Endothelial cell of umbilical vein (primary cell): ENCODE results near the gene OVOL1. TPM values are rescaled to one million over a fixed set of nuclear protein-coding genes. Genes with fewer than 3 reads are reported as not detected.

Experiments used
- BruUV-seq: library from RNA; stranded (reverse); fragments of 400-500 nt; replicated peaks from 2 replicates; lab custom pipeline; 2021; lab: Mats Ljungman, UMichigan
- CTCF ChIA-PET: fragments of 300-600, 350-600 bp; sonication (Branson Sonifier 250); formaldehyde crosslinking; loops from one replicate; lab custom pipeline; 2021; ENCODE audit warnings: antibody characterized with exemption, inconsistent platforms; lab: Charles Lee
- POLR2A ChIA-PET: fragments of 300-600, 350-600 bp; sonication (Branson Sonifier 250); formaldehyde crosslinking; loops from one replicate; lab custom pipeline; 2021; ENCODE audit warnings: antibody characterized with exemption, inconsistent platforms; lab: Charles Lee
- DNase-seq: peaks from one replicate; pipeline ENCODE4 v3.0.0-alpha.2; 2011; ENCODE audit warnings: low read depth, low spot score
- FAIRE-seq: peaks from 2 replicates; lab custom pipeline; 2011; peaks lifted over from hg19 to GRCh38; lab: Jason Lieb, UNC
- H2AFZ ChIP-seq: 2 replicates; pipeline ENCODE4 v1.6.0; 2012; ENCODE audit warnings: low read depth, low read length, control low read depth, inconsistent platforms
- H3K27ac ChIP-seq: 2 replicates; pipeline ENCODE4 v1.5.1; 2011; ENCODE audit warnings: low read depth, mild to moderate bottlenecking, control low read depth, low read length, moderate library complexity; ENCODE audit not compliant: insufficient read depth
- H3K27me3 ChIP-seq, 2 experiments: 2 replicates each; pipeline versions ENCODE4 v1.6.0 to v1.6.1; 2011; ENCODE audit warnings: low read length in 2 of 2, mixed read lengths in 1 of 2; ENCODE audit not compliant: control insufficient read depth in 2 of 2, insufficient read depth in 2 of 2
- H3K36me3 ChIP-seq, 2 experiments: 2 replicates in 1 of 2; 3 replicates in 1 of 2; pipeline ENCODE4 v1.5.1; 2011; ENCODE audit warnings: low read length in 2 of 2, mild to moderate bottlenecking in 1 of 2, moderate library complexity in 1 of 2; ENCODE audit not compliant: control insufficient read depth in 2 of 2, insufficient read depth in 2 of 2; ENCODE audit errors: extremely low read depth in 1 of 2
- H3K4me1 ChIP-seq: 3 replicates; pipeline ENCODE4 v1.5.1; 2011; ENCODE audit warnings: mild to moderate bottlenecking, low read length; ENCODE audit not compliant: control insufficient read depth, insufficient read depth; ENCODE audit errors: extremely low read depth
- H3K4me2 ChIP-seq: 2 replicates; pipeline ENCODE4 v1.6.1; 2011; ENCODE audit warnings: low read length, control low read depth, mixed read lengths; ENCODE audit not compliant: insufficient read depth
- H3K4me3 ChIP-seq, 3 experiments: fragments of 200-600 bp in 1 of 3; sonication (generic), shearing (Covaris generic) in 1 of 3; replicated peaks in 1 of 3; 2 replicates each; pipeline ENCODE4 v1.5.1; 2011 to 2016; ENCODE audit warnings: control low read depth in 3 of 3, low read length in 3 of 3, mild to moderate bottlenecking in 2 of 3, inconsistent platforms in 1 of 3, low read depth in 1 of 3, moderate library complexity in 1 of 3; ENCODE audit not compliant: insufficient read depth in 1 of 3
- H3K79me2 ChIP-seq: 2 replicates; pipeline ENCODE4 v1.6.0; 2012; ENCODE audit warnings: low read length, inconsistent platforms; ENCODE audit not compliant: control insufficient read depth, insufficient read depth
- H3K9ac ChIP-seq: replicated peaks from 2 replicates; pipeline ENCODE3; 2011; ENCODE audit warnings: low read length, control low read depth; ENCODE audit not compliant: insufficient read depth; ENCODE audit errors: extremely low read depth
- H3K9me1 ChIP-seq: replicated peaks from 3 replicates; pipeline ENCODE4 v1.6.0; 2011; ENCODE audit warnings: mild to moderate bottlenecking, low read length; ENCODE audit not compliant: control insufficient read depth, insufficient read depth; ENCODE audit errors: extremely low read depth
- H3K9me3 ChIP-seq: replicated peaks from 2 replicates; pipeline ENCODE4 v1.5.1; 2012; ENCODE audit warnings: low read length, inconsistent platforms; ENCODE audit not compliant: control insufficient read depth, insufficient read depth
- H4K20me1 ChIP-seq: replicated peaks from 2 replicates; pipeline ENCODE3; 2011; ENCODE audit warnings: mild to moderate bottlenecking, low read length; ENCODE audit not compliant: control insufficient read depth, insufficient read depth; ENCODE audit errors: extremely low read depth
- EZH2 ChIP-seq: IDR thresholded peaks from 2 replicates; pipeline ENCODE4 v1.6.1; 2012; ENCODE audit warnings: borderline replicate concordance, low read depth, mild to moderate bottlenecking, moderate library complexity, low read length, inconsistent platforms; ENCODE audit not compliant: severe bottlenecking
- FOS ChIP-seq: IDR thresholded peaks from 2 replicates; pipeline ENCODE4 v1.6.1; 2011; ENCODE audit warnings: mild to moderate bottlenecking, low read length, moderate library complexity, borderline replicate concordance; ENCODE audit not compliant: insufficient read depth
- GATA2 ChIP-seq: IDR thresholded peaks from 2 replicates; pipeline ENCODE4 v1.7.0; 2011; ENCODE audit warnings: low read depth, mild to moderate bottlenecking, moderate library complexity, mixed read lengths, low read length; ENCODE audit not compliant: insufficient read length, insufficient read depth
- JUN ChIP-seq: IDR thresholded peaks from 2 replicates; pipeline ENCODE4 v1.6.1; 2011; ENCODE audit warnings: borderline replicate concordance, low read depth; ENCODE audit not compliant: insufficient read length, insufficient read depth
- MAX ChIP-seq: IDR thresholded peaks from 2 replicates; pipeline ENCODE4 v1.6.1; 2011; ENCODE audit not compliant: insufficient read depth, insufficient read length
- MYC ChIP-seq: IDR thresholded peaks from one replicate; pipeline ENCODE4 v1.6.1; 2011; ENCODE audit warnings: mild to moderate bottlenecking, low read depth, low read length
- POLR2A ChIP-seq: IDR thresholded peaks from 2 replicates; pipeline ENCODE4 v1.6.1; 2012; ENCODE audit warnings: low read depth, mild to moderate bottlenecking, control low read depth, low read length
- POLR2AphosphoS5 ChIP-seq: IDR thresholded peaks from 2 replicates; pipeline ENCODE4 v1.6.1; 2012; ENCODE audit warnings: low read depth, mild to moderate bottlenecking, control low read depth, low read length, moderate library complexity; ENCODE audit not compliant: insufficient read depth
- dilution Hi-C: fragments of 300-500 bp; cut with MboI; formaldehyde crosslinking; loops from one replicate; pipeline ENCODE4 v1.15.0; 2019; ENCODE audit warnings: low sequenced_read_pairs; ENCODE audit not compliant: extremely low pct_ligation_motif_present
- intact Hi-C: fragments of 100-400 bp; cut with micrococcal nuclease; formaldehyde crosslinking; loops from one replicate; pipeline ENCODE4 v1.10.0; 2022
- polyA plus RNA-seq, 4 experiments: library from polyadenylated mRNA; depleted of rRNA in 3 of 4; stranded (reverse) in 3 of 4; unstranded in 1 of 4; fragments of >200 nt; gene quantifications; 2 replicates each; pipeline versions ENCODE4 v1.2.1 to v1.2.3, GENCODE V29; 2011 to 2012; ENCODE audit warnings: missing spikeins in 1 of 4
- total RNA-seq: library from RNA; stranded (reverse); gene quantifications from 2 replicates; pipeline ENCODE4 v1.2.3, GENCODE V29; 2021
- TF ChIP-seq, protein P1 (sequence below), 2 donors: IDR thresholded peaks; 1 replicate in 1 of 2; 2 replicates in 1 of 2; pipeline ENCODE4 v1.5.1; 2011; ENCODE audit warnings: low read length in 2 of 2, mild to moderate bottlenecking in 2 of 2, moderate library complexity in 2 of 2, control low read depth in 1 of 2, inconsistent platforms in 1 of 2, low read depth in 1 of 2; ENCODE audit not compliant: insufficient read depth in 1 of 2; ENCODE audit errors: extremely low read depth in 1 of 2

The OVOL1 gene
- total and polyA plus RNA-seq, 2 donors (not counting 3 experiments of a cell fraction or from before 2014, with no cell fraction given) = not detected

DNA sequence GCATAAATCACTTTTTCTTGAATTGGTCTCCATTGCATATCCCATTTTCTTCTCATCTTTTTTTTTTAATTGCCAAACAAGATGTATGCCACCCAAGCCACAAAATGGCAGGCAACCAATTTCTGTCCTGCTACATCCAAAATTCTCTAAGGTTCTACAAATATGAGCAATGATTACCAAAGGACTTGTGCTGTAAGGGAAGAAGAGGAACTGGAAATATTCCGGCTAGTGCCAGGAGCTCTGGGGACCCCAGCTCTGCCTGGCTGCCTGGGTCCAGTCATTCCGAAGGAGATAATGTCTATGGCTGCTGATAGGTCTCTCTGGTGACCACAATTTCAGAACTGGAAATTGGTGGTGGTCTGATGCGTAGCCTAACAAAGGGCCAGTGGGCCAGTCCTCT, 29.8 kb downstream of the OVOL1 start:
- H3K9ac ChIP-seq = no peak overlapping the region
- no peak overlapping the region for H3K27ac ChIP-seq
- DNase-seq (no peak), FAIRE-seq (no peak)
- ChIA-PET POLR2A (no interaction called here), CTCF (interaction anchor here (1.1 to 6.5 kb wide), 16 partner anchors 11 to 179 kb away, joined by 3 to 109 read pairs (median 6); partner anchors contain the start of genes AP5B1, KAT5, SIPA1 and SNX32)
- H3K79me2 ChIP-seq = no peaks in the 10 kb centered on the region
- TF ChIP-seq GATA2 (no peak), FOS (no peak), POLR2A (no peak), POLR2AphosphoS5 (no peak), JUN (no peak), MYC (no peak), MAX (no peak), EZH2 (no peak)
- TF ChIP-seq, protein P1, sequence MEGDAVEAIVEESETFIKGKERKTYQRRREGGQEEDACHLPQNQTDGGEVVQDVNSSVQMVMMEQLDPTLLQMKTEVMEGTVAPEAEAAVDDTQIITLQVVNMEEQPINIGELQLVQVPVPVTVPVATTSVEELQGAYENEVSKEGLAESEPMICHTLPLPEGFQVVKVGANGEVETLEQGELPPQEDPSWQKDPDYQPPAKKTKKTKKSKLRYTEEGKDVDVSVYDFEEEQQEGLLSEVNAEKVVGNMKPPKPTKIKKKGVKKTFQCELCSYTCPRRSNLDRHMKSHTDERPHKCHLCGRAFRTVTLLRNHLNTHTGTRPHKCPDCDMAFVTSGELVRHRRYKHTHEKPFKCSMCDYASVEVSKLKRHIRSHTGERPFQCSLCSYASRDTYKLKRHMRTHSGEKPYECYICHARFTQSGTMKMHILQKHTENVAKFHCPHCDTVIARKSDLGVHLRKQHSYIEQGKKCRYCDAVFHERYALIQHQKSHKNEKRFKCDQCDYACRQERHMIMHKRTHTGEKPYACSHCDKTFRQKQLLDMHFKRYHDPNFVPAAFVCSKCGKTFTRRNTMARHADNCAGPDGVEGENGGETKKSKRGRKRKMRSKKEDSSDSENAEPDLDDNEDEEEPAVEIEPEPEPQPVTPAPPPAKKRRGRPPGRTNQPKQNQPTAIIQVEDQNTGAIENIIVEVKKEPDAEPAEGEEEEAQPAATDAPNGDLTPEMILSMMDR (IDR thresholded peaks at IDR 0.05; ENCODE audit: extremely low read depth in 1 of 2, insufficient read depth in 1 of 2, low read depth in 1 of 2, low read length in 2 of 2) = no peak
- no peak overlapping the region for H3K4me3 ChIP-seq
- H3K9me3 ChIP-seq = no peaks in the 10 kb centered on the region
- no peak overlapping the region for H3K4me2 ChIP-seq
- dilution Hi-C loops = no loop called here
- no peaks in the 10 kb centered on the region for H3K36me3 ChIP-seq
- H2AFZ ChIP-seq = no peak overlapping the region
- peaks cover 7% of the 10 kb centered on the region in 2 experiments for H3K27me3 ChIP-seq
- no peaks in the 10 kb centered on the region for H4K20me1 ChIP-seq
- no peaks in the 10 kb centered on the region for H3K9me1 ChIP-seq
- H3K4me1 ChIP-seq = no peaks in the 10 kb centered on the region
- BruUV-seq = no TSS peak
- intact Hi-C loops = no loop called here
